HEK293 (cell line): ENCODE measurements around the gene C17orf107.

Experiments used
- CTCF ChIA-PET: fragments of 350-600 bp; formaldehyde crosslinking; extraction: SDS; loops from one replicate; lab custom pipeline; 2021; ENCODE audit warnings: antibody characterized with exemption; lab: Yijun Ruan, JAX
- POLR2A ChIA-PET: fragments of 300-600 bp; formaldehyde crosslinking; extraction: SDS; loops from one replicate; lab custom pipeline; 2020; ENCODE audit warnings: antibody characterized with exemption, inconsistent platforms; lab: Yijun Ruan, JAX
- H3K27ac ChIP-seq: fragments of 200-500 bp; sonication (Bioruptor generic); 2 replicates; pipeline ENCODE4 v1.5.1; 2014; ENCODE audit warnings: low read depth, low read length, control low read depth, inconsistent platforms; ENCODE audit errors: extremely low read depth
- H3K36me3 ChIP-seq, 2 experiments: fragments of 200-500 bp in 1 of 2; sonication (Bioruptor generic) in 1 of 2; 1 replicate in 1 of 2; 2 replicates in 1 of 2; pipeline ENCODE4 v1.5.1; 2014 to 2017; ENCODE audit warnings: inconsistent platforms in 2 of 2, low read length in 2 of 2; ENCODE audit not compliant: control insufficient read depth in 2 of 2, insufficient read depth in 1 of 2
- H3K4me1 ChIP-seq: fragments of 200-500 bp; sonication (Bioruptor generic); 2 replicates; pipeline ENCODE4 v1.5.1; 2014; ENCODE audit warnings: mild to moderate bottlenecking, low read length, inconsistent platforms; ENCODE audit not compliant: control insufficient read depth, insufficient read depth
- H3K4me3 ChIP-seq: 2 replicates; pipeline ENCODE4 v1.5.1; 2011; ENCODE audit warnings: low read depth, mild to moderate bottlenecking, control low read depth, low read length, moderate library complexity
- H3K9me3 ChIP-seq: fragments of 200-500 bp; sonication (Bioruptor generic); 2 replicates; pipeline ENCODE4 v1.5.1; 2014; ENCODE audit warnings: low read depth, low read length, inconsistent platforms; ENCODE audit not compliant: control insufficient read depth, insufficient read depth
- BCL11A ChIP-seq: fragments of 450-650 bp; formaldehyde crosslinking; IDR thresholded peaks from 2 replicates; pipeline ENCODE4 v1.5.1; 2016; ENCODE audit warnings: low read depth, missing biosample characterization, missing genetic modification characterization
- GLIS1 ChIP-seq: fragments of 450-650 bp; formaldehyde crosslinking; IDR thresholded peaks from 2 replicates; pipeline ENCODE4 v1.5.1; 2016; ENCODE audit warnings: missing biosample characterization, missing genetic modification characterization
- IKZF3 ChIP-seq: fragments of 450-650 bp; IDR thresholded peaks from 2 replicates; pipeline ENCODE4 v1.5.0; 2018; ENCODE audit warnings: missing biosample characterization, mild to moderate bottlenecking, missing genetic modification characterization, moderate library complexity
- KLF7 ChIP-seq: fragments of 450-650 bp; formaldehyde crosslinking; IDR thresholded peaks from 2 replicates; pipeline ENCODE4 v1.5.1; 2016; ENCODE audit warnings: missing biosample characterization, missing genetic modification characterization, borderline replicate concordance
- KLF8 ChIP-seq: fragments of 450-650 bp; formaldehyde crosslinking; IDR thresholded peaks from 2 replicates; pipeline ENCODE4 v1.5.1; 2016; ENCODE audit warnings: missing biosample characterization, missing genetic modification characterization
- PRDM1 ChIP-seq: fragments of 450-650 bp; formaldehyde crosslinking; IDR thresholded peaks from 2 replicates; pipeline ENCODE4; 2016; ENCODE audit warnings: missing biosample characterization, missing genetic modification characterization
- YY2 ChIP-seq: fragments of 450-650 bp; formaldehyde crosslinking; IDR thresholded peaks from 2 replicates; pipeline ENCODE4 v1.5.1; 2016; ENCODE audit warnings: missing biosample characterization, missing genetic modification characterization
- ZBTB21 ChIP-seq: fragments of 450-650 bp; formaldehyde crosslinking; IDR thresholded peaks from 2 replicates; pipeline ENCODE4 v1.5.1; 2017; ENCODE audit warnings: missing biosample characterization, missing genetic modification characterization
- ZNF140 ChIP-seq: fragments of 450-650 bp; formaldehyde crosslinking; IDR thresholded peaks from 2 replicates; pipeline ENCODE4 v1.5.1; 2016; ENCODE audit warnings: missing biosample characterization, missing genetic modification characterization
- ZNF16 ChIP-seq: fragments of 450-650 bp; formaldehyde crosslinking; IDR thresholded peaks from 2 replicates; pipeline ENCODE4 v1.5.1; 2016; ENCODE audit warnings: low read depth, missing biosample characterization, missing genetic modification characterization
- ZNF223 ChIP-seq: fragments of 450-650 bp; formaldehyde crosslinking; IDR thresholded peaks from 2 replicates; pipeline ENCODE4 v1.5.1; 2016; ENCODE audit warnings: missing biosample characterization, missing genetic modification characterization
- ZNF426 ChIP-seq: fragments of 450-650 bp; formaldehyde crosslinking; IDR thresholded peaks from 2 replicates; pipeline ENCODE4 v1.5.1; 2017; ENCODE audit warnings: missing biosample characterization, missing genetic modification characterization, mild to moderate bottlenecking, inconsistent platforms, moderate library complexity
- ZNF558 ChIP-seq: fragments of 450-650 bp; formaldehyde crosslinking; IDR thresholded peaks from 2 replicates; pipeline ENCODE4 v1.5.1; 2016; ENCODE audit warnings: missing biosample characterization, missing genetic modification characterization
- TF ChIP-seq, protein P1 (sequence below): fragments of 450-650 bp; formaldehyde crosslinking; IDR thresholded peaks from 2 replicates; pipeline ENCODE4 v1.5.1; 2016; ENCODE audit warnings: missing biosample characterization, missing genetic modification characterization
- TF ChIP-seq, protein P2 (sequence below): fragments of 450-650 bp; formaldehyde crosslinking; IDR thresholded peaks from 2 replicates; pipeline ENCODE4 v1.5.1; 2016; ENCODE audit warnings: missing biosample characterization, missing genetic modification characterization
- TF ChIP-seq, protein P3 (sequence below): fragments of 450-650 bp; formaldehyde crosslinking; IDR thresholded peaks from 2 replicates; pipeline ENCODE4 v1.5.1; 2016; ENCODE audit warnings: missing biosample characterization, missing genetic modification characterization

Gene C17orf107

DNA sequence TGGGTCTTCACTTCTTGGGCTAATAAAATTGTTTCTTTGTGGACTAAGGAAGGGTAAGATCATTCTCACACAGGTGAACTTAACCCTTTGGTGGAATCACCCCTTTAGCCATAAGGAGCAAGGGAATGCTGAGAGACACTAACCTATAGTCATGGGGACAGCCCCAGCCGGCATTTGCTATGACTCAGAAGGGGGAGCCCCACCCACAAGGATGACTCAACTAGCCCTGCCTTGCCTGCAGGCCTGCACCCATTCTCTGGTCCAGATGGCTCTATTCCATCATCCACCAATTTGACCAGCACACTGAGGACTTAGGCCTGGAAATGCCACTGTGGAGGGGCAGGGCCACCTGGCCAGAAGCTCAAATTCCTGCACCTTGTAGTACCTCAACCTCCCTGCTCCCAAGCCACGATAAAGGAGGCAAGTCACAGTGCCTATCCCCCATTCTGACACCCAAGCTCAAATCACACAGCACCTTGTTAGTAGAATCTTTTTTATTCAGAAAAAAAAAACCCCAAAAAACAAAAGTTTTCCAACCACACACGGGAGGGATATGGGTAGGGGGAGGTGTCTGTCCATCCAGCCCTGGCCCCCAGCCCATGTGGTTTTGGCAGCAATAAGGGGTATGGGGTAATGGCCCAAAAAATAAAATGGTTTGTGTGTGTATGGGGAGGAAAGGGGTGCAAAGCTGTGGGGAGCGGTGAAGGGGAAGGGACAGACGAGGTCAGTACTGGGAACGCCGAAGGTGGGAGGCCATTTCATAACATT lies 46.0 kb downstream of the C17orf107 start (continued):
- TF ChIP-seq, protein P1, sequence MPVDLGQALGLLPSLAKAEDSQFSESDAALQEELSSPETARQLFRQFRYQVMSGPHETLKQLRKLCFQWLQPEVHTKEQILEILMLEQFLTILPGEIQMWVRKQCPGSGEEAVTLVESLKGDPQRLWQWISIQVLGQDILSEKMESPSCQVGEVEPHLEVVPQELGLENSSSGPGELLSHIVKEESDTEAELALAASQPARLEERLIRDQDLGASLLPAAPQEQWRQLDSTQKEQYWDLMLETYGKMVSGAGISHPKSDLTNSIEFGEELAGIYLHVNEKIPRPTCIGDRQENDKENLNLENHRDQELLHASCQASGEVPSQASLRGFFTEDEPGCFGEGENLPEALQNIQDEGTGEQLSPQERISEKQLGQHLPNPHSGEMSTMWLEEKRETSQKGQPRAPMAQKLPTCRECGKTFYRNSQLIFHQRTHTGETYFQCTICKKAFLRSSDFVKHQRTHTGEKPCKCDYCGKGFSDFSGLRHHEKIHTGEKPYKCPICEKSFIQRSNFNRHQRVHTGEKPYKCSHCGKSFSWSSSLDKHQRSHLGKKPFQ = no peak
- 0 out of 2 replicates have a peak, but pooled peaks have one; percentile 24 for TF ChIP-seq YY2 (tag by site-specific recombination)
- peak; percentile 97 for TF ChIP-seq KLF8
- no peak for TF ChIP-seq ZNF426 (tag by site-specific recombination)
- TF ChIP-seq, protein P2, sequence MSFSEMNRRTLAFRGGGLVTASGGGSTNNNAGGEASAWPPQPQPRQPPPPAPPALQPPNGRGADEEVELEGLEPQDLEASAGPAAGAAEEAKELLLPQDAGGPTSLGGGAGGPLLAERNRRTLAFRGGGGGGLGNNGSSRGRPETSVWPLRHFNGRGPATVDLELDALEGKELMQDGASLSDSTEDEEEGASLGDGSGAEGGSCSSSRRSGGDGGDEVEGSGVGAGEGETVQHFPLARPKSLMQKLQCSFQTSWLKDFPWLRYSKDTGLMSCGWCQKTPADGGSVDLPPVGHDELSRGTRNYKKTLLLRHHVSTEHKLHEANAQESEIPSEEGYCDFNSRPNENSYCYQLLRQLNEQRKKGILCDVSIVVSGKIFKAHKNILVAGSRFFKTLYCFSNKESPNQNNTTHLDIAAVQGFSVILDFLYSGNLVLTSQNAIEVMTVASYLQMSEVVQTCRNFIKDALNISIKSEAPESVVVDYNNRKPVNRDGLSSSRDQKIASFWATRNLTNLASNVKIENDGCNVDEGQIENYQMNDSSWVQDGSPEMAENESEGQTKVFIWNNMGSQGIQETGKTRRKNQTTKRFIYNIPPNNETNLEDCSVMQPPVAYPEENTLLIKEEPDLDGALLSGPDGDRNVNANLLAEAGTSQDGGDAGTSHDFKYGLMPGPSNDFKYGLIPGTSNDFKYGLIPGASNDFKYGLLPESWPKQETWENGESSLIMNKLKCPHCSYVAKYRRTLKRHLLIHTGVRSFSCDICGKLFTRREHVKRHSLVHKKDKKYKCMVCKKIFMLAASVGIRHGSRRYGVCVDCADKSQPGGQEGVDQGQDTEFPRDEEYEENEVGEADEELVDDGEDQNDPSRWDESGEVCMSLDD (tag by site-specific recombination) = peak; percentile 13; the same call in 1 of the 2 replicates
- peak; percentile 58; the same call in 1 of the 2 replicates for TF ChIP-seq BCL11A
- no peak for TF ChIP-seq ZNF16 (tag by site-specific recombination)
- peak; percentile 84; the same call in 1 of the 2 replicates for TF ChIP-seq ZNF223 (tag by site-specific recombination)
- 0 out of 2 replicates have a peak, but pooled peaks have one; percentile 6 for TF ChIP-seq IKZF3
- no peak for TF ChIP-seq PRDM1 (tag by site-specific recombination)

DNA sequence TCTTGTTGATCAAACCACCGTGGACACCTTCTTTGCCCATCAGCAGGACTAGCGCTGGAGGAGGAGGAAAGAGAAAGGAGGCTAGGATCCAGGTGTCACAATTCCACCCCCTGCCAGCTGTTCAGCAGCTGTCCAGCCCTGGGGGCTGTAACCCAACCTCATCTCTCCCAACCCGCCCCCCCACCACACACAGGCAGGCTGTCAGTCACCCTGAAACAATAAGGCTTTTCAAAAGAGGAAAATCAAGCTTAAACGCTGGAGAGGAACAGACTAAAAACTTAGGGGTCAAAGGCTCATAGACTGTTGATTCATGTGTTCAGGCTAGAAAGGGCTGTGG lies 46.6 kb downstream of the C17orf107 start:
- ChIA-PET CTCF (interaction anchor here (0.6 to 2.5 kb wide), 6 partner anchors 37 to 264 kb away, joined by 3 to 11 read pairs (median 4); partner anchors contain the start of genes CAMTA2 and CHRNE), POLR2A (interaction anchor here (0.6 to 17.9 kb wide), 6 partner anchors 12 to 381 kb away, joined by 3 to 358 read pairs (median 4); partner anchors contain the start of gene SPAG7)
- no peaks in the 10 kb centered on the region for H3K9me3 ChIP-seq
- H3K4me3 ChIP-seq = no peak overlapping the region
- peaks cover 38 to 60% of the 10 kb centered on the region in 2 experiments for H3K36me3 ChIP-seq
- TF ChIP-seq, protein P3, sequence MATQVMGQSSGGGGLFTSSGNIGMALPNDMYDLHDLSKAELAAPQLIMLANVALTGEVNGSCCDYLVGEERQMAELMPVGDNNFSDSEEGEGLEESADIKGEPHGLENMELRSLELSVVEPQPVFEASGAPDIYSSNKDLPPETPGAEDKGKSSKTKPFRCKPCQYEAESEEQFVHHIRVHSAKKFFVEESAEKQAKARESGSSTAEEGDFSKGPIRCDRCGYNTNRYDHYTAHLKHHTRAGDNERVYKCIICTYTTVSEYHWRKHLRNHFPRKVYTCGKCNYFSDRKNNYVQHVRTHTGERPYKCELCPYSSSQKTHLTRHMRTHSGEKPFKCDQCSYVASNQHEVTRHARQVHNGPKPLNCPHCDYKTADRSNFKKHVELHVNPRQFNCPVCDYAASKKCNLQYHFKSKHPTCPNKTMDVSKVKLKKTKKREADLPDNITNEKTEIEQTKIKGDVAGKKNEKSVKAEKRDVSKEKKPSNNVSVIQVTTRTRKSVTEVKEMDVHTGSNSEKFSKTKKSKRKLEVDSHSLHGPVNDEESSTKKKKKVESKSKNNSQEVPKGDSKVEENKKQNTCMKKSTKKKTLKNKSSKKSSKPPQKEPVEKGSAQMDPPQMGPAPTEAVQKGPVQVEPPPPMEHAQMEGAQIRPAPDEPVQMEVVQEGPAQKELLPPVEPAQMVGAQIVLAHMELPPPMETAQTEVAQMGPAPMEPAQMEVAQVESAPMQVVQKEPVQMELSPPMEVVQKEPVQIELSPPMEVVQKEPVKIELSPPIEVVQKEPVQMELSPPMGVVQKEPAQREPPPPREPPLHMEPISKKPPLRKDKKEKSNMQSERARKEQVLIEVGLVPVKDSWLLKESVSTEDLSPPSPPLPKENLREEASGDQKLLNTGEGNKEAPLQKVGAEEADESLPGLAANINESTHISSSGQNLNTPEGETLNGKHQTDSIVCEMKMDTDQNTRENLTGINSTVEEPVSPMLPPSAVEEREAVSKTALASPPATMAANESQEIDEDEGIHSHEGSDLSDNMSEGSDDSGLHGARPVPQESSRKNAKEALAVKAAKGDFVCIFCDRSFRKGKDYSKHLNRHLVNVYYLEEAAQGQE (tag by site-specific recombination) = peak; percentile 65; the same call in 1 of the 2 replicates
- no peak for TF ChIP-seq ZNF140 (tag by site-specific recombination)
- TF ChIP-seq ZBTB21 (tag by site-specific recombination) = no peak
- TF ChIP-seq ZNF558 (tag by site-specific recombination) = no peak
- peak; percentile 14; the same call in 1 of the 2 replicates for TF ChIP-seq GLIS1 (tag by site-specific recombination)
- TF ChIP-seq KLF7 (tag by site-specific recombination) = no peak
- peak overlapping the region; percentile 99 for H3K27ac ChIP-seq
- peaks cover 24% of the 10 kb centered on the region for H3K4me1 ChIP-seq
